A204.1 (cell line): Measurements from ENCODE around the gene NLRP9.
"Not testable (repeated sequence)": the region's sequence is repeated elsewhere in the genome, so short reads cannot be mapped to it uniquely, and the experiment has no call there.

Experiments
- FAIRE-seq: peaks from 2 replicates; lab custom pipeline; 2012; peaks lifted over from hg19 to GRCh38; lab: Jason Lieb, UNC

NLRP9 gene

DNA sequence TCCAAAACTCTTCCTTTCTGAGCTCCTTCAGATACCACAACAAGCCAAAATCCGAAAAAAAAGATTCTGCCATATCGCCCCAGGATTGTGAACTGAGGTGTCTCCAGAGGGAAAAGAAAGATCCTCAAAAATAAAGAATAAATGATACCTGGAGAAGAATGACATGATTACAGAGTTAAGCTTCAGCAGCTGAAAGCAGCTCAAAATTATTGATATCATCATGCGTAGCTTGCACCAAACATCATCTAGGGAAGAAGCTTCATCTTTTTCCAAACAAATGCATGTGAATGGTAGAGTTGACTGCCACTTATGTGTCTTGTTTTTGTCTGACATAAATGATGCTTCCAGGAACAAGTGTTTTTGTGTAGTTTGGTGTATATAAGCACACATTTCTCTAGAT, at the start of gene NLRP9:
TSS of gene NLRP9 (minus strand) at position 101 of the 400 bp plus-strand sequence. CDS start at position 73, 28 bp downstream.
- no peak for FAIRE-seq

DNA sequence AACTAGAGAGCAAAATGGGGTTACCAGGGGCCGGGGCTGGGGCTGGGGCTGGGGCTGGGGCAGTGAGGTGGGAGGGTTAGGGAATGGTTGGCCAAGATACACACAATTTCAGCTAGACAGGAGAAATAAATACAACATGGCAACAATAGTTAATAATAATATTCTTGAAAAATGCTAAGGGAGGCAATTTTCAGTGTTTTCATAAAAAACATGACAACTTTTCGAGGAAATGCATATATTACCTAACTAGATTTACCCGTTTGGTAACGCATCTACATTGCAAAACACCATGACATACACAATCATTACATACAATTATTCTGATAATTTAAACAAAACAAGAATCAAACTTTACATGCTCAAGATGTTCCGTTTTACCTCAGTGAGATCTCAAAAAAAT, 42.9 kb upstream of the NLRP9 start:
- no peak for FAIRE-seq

DNA sequence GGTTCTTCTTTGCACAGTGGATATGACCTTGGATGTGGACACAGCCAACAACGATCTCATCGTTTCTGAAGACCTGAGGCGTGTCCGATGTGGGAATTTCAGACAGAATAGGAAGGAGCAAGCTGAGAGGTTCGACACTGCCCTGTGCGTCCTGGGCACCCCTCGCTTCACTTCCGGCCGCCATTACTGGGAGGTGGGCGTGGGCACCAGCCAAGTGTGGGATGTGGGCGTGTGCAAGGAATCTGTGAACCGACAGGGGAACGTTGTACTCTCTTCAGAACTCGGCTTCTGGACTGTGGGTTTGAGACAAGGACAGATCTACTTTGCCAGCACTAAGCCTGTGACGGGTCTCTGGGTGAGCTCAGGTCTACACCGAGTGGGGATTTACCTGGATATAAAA, 40.1 kb upstream of the NLRP9 start:
- no peak for FAIRE-seq

DNA sequence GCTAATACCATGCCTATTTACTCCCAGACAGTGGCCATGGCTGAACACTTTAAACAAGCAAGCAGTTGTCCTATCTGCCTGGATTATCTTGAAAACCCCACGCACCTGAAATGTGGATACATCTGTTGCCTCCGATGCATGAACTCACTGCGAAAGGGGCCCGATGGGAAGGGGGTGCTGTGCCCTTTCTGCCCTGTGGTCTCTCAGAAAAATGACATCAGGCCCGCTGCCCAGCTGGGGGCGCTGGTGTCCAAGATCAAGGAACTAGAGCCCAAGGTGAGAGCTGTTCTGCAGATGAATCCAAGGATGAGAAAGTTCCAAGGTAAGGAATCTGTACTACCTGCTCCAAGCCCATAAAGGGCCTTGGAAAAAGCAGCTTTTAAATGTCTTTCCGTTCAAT, 39.3 kb upstream of the NLRP9 start:
- no peak for FAIRE-seq

DNA sequence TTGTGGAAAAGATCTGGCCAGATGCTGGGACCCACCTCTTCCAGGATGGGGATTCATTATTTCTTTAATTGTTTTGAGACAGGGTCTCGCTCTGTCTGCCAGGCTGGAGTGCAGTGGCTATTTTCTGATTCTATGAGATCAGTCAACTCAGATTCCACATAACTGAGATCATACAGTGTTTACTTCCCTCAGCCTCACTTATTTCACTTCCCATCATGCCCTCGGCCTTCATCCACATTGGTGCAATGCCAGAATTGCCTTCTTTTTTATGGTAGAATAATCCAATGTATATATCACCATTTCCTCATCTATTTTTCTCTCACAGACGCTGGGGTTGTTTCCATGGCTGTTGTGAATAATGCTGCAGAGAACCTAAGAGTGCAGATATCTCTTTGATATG, 31.4 kb upstream of the NLRP9 start:
- FAIRE-seq, result not testable (repeated sequence)

DNA sequence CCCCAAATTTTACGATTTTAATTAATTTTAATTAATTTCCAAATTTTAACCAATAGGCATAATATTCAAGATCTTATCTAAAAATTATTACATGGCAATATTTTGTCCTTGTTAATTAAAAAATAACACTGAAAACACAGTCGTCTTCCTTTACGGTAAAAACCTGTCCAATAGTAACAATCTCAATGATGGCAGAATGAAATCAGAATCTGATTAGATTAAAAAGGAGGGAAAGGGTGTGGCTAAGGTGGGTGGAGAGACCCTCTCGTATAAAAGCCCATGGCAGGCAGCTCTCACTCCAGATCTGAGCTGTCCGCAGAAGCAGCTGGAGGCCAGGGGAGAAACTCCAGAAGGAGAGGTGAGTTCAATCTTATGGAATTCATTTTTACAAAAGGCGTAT, 30.6 kb upstream of the NLRP9 start, which contains the start of gene RFPL4AL1:
TSS of gene RFPL4AL1 (plus strand) at position 301 of the 400 bp plus-strand sequence. CDS start 2,687 bp downstream, outside the sequence.
- peak; percentile 55 for FAIRE-seq

DNA sequence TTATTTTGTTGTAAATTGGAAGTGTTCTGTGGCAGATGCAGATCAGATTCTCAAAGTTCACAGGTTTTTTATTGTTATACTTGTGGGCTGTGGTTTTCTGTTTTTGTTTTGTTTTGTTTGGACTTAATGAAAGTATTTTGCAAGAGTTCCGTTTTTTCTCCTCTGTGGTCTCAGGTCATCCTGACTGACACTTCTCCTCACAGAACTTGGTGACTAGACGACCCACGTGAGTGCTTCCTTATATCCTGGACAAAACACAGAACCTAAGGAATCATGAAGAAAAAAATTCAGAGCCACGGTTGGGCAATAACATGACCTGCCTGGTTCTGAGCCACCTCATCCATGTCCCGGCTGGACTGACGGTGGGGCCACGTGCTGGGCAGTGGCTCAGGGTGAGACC, 28.3 kb upstream of the NLRP9 start:
- FAIRE-seq, result no peak

DNA sequence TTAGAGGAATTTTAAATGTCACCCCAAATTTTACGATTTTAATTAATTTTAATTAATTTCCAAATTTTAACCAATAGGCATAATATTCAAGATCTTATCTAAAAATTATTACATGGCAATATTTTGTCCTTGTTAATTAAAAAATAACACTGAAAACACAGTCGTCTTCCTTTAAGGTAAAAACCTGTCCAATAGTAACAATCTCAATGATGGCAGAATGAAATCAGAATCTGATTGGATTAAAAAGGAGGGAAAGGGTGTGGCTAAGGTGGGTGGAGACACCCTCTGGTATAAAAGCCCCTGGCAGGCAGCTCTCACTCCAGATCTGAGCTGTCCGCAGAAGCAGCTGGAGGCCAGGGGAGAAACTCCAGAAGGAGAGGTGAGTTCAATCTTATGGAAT, 20.6 kb upstream of the NLRP9 start, which contains the start of gene RFPL4A:
TSS of gene RFPL4A (plus strand) at position 301 of the 400 bp plus-strand sequence. CDS start 2,704 bp downstream, outside the sequence.
- FAIRE-seq, result peak; percentile 16

DNA sequence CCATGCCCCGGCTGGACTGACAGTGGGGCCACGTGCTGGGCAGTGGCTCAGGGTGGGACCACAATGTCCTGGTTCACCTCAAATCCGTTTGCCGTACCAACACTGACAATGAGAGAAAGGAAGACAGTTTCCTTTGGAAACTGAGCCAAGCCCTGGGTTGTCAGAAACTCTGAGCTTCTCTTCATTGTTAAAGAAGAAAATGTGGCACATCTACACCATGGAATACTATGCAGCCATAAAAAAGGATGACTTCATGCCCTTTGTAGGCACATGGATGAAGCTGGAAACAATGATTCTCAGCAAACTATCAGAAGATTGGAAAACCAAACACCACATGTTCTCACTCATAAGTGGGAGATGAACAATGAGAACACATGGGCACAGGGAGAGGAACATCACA, 18.6 kb upstream of the NLRP9 start:
- not testable (repeated sequence) for FAIRE-seq

DNA sequence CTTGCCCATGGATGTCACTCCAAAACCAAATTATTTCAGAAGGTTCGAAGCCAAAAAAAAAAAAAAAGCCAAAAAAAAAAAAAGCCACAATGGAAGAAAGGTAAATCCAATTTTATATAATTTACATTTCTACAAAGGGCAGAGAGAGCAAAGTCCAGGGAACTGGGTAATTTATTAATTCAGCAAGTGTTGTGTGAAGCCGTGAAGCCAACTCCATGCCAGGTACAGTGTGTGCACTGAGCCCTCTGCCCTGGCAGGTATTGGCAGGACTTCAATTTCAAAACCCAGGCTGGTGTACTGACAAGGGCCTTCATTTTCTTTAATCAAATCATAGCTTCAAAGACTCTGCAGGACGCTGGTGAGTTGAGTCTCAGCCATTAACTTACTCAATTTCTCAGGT, 15.2 kb upstream of the NLRP9 start:
- no peak for FAIRE-seq

DNA sequence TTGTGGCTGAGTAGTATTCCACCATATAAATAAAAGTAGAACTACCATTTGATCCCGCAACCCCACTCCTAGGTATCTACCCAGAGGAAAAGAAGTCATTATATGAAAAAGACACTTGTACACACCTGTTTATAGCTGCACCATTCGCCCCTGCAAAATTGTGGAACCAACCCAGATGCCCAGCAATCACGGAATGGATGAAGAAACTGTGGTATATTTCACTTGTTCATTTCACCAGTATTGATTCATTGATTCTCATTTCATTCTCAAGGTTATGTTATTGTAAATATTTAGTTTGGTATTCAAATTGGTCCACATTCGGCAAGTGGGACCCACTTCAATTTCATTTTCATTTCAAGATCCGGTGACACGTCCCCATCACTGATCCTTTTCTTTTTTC, 12.5 kb upstream of the NLRP9 start:
- FAIRE-seq, result no peak

DNA sequence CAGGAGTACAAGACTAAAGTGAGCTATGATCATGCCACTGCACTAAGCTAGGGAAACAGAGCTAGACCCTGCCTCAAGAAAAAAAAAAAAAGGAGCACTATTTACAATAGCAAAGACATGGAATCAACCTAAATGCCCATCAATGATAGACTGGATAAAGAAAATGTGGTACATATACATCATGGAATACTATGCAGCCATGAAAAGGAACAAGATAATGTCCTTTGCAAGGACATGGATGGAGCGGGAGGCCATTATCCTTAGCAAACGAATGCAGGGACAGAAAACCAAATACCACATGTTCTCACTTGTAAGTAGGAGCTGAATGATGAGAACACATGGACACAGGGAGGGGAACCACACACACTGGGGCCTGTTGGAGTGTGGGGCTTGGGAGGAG, 7.8 kb downstream of the NLRP9 start:
- FAIRE-seq, result not testable (repeated sequence)

DNA sequence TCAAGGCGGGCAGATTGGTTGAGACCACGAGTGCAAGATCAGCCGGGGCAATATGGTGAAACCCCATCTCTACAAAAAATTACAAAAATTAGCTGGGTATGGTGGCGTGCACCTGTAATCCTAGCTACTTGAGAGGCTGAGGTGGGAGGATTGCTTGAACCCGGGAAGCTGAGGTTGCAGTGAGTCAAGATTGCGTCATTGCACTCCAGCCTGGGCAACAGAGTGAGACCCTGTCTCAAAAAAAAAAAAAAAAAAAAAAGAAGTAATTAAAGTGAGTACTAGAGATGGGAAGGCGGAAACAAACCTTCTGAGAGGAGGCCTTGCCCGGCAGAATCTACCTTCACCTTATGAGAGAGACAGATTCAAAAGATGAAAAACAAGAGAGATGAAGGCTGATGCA, 14.7 kb downstream of the NLRP9 start:
- FAIRE-seq, result no peak

DNA sequence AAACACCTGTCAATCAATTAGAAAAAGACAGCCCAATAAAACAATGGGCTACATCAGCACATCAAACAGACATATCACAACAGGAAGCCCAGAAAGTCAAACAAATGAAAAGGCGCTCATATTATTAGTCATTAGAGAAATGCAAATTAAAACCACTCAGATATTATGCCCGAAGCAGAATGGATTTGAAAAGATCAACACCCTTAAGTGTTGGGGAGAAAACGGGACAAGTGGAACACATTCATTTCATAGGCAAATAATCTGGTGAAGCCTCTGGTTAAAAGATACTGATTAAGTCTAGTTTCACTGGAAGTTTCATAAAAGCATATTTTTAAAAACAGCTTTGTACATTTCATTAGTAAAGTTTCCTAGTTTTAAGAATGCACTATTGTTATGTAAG, 17.4 kb downstream of the NLRP9 start:
- no peak for FAIRE-seq

DNA sequence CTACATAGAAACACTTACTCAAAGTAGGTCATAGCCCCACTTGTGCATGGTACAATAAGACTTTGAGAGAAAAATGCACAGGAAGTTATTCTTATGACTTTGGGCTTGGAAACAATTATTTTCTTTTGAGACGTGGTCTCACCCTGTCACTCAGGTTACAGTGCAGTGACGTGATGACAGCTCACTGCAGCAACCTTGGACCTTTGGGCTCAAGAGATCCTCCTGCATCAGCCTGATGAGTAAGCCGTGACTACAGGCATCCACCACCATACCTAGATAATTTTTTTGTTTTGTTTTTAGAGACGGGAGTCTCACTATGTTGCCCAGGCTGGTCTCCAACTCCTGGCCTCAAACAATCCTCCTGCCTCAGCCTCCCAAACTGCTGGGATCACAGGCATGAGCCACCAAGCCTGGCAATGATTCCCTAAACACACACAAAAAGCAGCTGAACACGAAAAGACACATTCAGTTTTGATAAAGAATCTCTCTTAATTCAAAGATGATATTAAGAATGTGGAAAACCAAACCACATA, 17.9 kb downstream of the NLRP9 start:
- no peak for FAIRE-seq

DNA sequence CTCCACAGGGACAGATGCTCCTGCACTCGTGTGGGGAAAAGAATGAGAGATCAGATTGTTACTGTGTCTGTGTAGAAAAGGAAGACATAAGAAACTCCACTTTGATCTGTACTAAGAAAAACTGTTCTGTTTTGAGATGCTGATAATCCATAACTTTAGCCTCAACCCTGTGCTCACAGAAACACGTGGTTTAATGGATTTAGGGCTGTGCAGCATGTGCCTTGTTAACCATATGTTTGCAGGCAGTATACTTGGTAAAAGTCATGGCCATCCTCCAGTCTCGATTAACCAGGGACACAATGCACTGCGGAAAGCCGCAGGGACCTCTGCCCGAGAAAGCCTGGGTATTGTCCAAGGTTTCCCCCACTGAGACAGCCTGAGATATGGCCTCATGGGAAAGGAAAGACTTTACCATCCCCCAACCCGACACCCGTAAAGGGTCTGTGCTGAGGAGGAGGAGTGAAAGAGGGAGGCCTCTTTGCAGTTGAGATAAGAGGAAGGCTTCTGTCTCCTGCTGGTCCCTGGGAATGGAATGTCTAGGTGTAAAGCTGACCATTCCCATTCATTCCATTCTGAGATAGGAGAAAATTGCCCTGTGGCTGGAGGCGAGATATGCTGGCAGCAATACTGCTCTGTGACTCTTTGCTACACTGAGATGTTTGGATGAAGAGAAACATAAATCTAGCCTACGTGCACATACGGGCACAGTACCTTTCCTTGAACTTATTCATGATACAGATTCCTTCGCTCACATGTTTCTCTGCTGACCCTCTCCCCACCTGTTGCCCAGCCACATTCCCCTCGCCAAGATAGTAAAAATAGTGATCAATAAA, 20.1 kb downstream of the NLRP9 start:
- FAIRE-seq, result not testable (repeated sequence)

DNA sequence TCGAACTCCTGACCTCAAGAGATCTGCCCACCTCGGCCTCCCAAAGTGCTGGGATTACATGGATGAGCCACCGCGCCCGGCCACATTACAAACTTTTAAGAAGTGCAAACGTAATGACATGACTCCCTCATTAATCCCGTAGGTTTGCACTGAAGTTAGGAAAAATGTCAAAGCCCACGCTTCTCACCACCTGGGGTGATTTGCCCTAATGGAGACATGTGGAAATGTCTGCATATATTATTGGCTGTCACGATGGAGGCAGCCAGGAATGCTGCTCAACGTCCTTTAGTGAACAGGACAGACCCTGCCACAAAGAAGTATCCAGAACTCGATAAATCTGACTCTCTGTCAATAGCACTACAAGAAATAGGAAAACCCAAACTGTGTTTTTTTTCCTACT, 21.0 kb downstream of the NLRP9 start:
- FAIRE-seq, result no peak

DNA sequence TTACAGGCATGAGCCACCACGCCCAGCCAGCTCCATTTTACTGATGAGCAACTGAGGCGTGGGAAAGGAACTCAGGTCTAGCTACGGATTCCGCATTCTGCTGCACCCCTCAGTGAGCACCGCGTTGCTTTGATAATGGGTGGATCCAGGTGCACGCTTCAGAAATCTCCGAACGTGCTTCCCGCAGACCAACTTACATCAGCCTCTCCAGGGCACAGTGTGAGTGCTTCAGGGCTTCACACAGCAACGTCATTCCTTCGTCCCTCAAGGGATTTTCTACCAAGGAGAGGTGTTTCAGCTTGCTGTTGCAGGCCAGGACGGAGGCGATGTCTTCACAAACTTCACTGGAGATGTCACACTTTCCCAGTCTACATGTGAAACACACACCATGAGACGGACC, 21.7 kb downstream of the NLRP9 start:
- no peak for FAIRE-seq

DNA sequence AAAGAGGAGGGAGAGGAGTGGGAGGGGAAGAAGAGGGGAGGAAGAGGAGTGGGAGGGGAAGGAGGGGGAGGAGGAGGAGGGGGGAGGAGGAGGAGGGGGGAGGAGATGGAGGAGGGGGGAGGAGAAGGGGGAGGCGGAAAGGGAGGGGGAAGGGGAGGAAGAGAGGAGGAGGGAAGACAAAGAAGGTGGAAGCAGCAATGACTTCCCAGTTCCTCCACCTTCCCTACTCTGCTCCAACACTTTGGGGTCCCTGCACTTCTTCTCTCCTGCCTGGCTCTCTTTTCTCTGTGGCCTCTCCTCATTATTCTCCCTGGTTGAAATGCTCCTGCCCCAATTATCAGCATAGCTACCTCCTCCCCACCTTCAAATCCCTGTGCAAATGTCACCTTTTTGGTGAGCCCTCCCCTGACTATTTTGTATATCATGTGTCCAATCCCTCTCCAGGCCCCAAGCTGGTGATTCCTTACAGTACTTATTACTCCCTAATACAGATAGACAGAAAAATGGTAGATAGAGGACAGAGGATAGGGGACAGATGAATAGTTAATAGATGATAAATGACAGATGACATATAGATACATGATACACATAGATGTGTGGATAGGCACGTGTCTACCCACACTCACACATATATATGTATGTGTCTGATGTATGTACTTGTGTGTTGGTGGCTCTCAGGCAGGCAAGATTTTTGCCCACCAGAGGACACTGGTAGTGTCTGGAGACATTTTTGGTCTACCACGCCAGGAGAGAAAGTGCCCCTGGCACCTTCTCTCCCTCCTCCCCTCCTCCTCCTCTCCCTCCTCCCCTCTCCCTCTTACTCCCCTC, 25.2 kb downstream of the NLRP9 start:
- FAIRE-seq, result no peak

DNA sequence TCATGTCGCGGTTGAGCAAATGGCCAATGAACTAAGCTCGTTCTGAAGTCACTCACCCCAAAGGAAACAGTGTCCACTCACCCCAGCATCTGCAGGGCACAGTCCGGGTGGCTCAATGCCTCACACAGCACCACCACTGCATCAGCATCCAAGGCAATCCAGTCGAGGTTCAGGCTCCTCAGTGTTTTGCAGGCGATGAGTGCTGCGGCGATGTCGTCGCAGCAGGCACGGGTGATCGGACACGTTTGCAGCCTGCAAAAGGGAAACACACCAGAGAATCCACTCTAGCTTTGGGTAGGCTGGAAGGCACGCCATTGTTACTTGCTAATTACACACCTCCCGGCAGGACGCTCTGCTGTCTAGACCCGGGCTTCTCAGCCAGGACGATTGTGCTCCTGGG, 26.5 kb downstream of the NLRP9 start:
- no peak for FAIRE-seq

DNA sequence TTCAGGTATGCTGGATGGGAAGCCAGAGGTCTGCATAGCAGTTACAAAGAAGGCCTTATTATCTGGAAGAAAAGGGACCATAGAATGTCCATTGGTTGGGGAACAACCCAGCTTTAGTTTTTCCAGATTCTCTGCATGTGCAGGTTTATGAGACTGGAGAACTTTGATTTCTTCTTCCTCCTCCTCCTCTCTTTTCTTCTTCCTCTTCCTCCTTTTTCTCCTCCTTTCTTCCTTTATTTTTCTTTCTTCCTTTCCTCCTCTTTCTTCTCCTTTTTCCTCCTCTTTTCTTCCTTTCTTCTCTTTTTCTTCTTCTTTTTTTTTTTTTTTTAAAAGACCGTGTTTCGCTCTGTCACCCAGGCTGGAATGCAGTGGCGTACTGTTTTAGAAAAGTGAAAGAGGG, 32.2 kb downstream of the NLRP9 start:
- FAIRE-seq, result no peak

DNA sequence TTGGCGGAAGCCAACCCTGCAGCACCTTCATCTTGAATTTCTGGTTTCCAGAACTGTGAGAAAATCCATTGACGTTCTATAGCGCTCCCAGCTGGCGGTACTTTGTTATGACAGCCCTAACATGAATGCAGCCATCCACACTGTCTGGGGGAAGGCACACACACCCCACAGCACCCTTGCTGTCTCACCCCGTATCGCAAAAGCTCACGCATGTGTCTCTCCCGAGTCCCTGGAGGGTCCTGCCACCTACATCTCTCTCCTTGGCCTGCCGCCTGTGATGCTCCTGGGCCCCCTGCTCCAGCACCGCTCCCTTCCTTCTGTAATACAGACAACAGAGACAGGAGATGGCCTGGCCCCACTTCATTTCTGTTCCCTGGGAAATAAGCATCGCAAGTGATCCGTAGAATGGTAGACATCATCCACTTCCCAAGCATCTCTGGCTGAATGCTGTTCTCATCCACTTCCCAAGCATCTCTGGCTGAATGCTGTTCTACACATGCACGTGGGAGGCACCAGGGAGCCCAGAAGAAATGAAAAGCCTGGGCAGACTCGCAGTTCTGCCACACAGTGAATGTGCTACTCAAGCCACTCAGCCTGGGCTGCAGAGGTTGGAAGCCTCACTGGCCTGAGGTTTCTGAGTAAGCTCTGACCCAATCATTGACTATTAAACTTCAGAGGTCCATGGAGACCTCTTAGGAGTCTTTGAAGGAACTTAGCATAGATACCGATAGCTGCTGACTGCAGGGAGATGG, 33.5 kb downstream of the NLRP9 start:
- no peak for FAIRE-seq
